ENCODE data around the gene DDX42. TPM values are rescaled to one million over a fixed set of nuclear protein-coding genes. Genes with fewer than 3 reads are reported as not detected.

Gene DDX42
- total RNA-seq, 1 donor from 2014 or later: 104 TPM

DNA sequence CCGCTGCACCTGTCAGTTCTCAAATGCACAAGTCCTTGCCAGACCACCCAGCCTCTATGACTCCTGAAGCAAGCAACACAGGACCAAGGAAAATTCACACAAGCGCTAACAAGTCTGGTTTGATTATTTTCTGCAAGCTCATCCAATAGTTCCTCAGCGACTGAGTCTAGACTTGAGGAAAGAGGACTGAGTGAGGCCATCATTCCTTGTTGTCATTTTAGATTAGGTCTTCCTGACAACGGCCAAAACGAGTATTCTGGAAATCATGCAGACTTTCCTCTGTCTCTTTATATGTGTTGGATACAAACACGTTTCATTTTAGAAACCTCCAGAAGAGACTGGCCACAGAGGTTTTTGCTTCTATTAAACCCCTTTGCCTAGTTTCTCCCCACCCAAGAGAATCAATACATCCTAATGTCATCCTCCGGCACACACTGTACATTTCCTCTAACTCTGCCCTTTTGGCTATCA lies 1.1 kb upstream of the DDX42 start:
- H3K27me3 Mint-ChIP-seq (ENCODE audit: insufficient read depth, low read depth): no peaks in the 10 kb centered on the region
- Histone ChIP-seq H3K27ac (peak overlapping the region; percentile 82), H3K4me1 (peaks cover 8% of the 10 kb centered on the region), H3F3A (ENCODE audit: low read depth) (peaks cover 23% of the 10 kb centered on the region), H2AFZ (replicated peaks) (peak overlapping the region; percentile 16), H3K79me2 (ENCODE audit: low read depth) (peaks cover 93% of the 10 kb centered on the region), H3K9me3 (ENCODE audit: low read depth) (no peaks in the 10 kb centered on the region), H3K4me3 (peak overlapping the region; percentile 73), H3K27me3 (no peaks in the 10 kb centered on the region), H3K36me3 (peaks cover 5% of the 10 kb centered on the region), H3K4me2 (peak overlapping the region; percentile 84), H3K9ac (peak overlapping the region; percentile 91), H4K20me1 (ENCODE audit: low read depth) (peaks cover 58% of the 10 kb centered on the region)
- H3K27ac Mint-ChIP-seq: peak overlapping the region; percentile 99
- DNase-seq (ENCODE audit: low spot score): peak; percentile 22
- TF ChIP-seq EZH2 (IDR thresholded peaks at IDR 0.05): no peak
- TF ChIP-seq, protein P1, sequence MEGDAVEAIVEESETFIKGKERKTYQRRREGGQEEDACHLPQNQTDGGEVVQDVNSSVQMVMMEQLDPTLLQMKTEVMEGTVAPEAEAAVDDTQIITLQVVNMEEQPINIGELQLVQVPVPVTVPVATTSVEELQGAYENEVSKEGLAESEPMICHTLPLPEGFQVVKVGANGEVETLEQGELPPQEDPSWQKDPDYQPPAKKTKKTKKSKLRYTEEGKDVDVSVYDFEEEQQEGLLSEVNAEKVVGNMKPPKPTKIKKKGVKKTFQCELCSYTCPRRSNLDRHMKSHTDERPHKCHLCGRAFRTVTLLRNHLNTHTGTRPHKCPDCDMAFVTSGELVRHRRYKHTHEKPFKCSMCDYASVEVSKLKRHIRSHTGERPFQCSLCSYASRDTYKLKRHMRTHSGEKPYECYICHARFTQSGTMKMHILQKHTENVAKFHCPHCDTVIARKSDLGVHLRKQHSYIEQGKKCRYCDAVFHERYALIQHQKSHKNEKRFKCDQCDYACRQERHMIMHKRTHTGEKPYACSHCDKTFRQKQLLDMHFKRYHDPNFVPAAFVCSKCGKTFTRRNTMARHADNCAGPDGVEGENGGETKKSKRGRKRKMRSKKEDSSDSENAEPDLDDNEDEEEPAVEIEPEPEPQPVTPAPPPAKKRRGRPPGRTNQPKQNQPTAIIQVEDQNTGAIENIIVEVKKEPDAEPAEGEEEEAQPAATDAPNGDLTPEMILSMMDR (IDR thresholded peaks at IDR 0.05): no peak
- TF ChIP-seq EZH2phosphoT487 (IDR thresholded peaks at IDR 0.05): no peak
- peaks cover 22% of the 10 kb centered on the region for H3K4me1 Mint-ChIP-seq
- H3K4me3 Mint-ChIP-seq: peak overlapping the region; percentile 99
- no peaks in the 10 kb centered on the region for H3K9me3 Mint-ChIP-seq
- peaks cover 4% of the 10 kb centered on the region for H3K36me3 Mint-ChIP-seq

DNA sequence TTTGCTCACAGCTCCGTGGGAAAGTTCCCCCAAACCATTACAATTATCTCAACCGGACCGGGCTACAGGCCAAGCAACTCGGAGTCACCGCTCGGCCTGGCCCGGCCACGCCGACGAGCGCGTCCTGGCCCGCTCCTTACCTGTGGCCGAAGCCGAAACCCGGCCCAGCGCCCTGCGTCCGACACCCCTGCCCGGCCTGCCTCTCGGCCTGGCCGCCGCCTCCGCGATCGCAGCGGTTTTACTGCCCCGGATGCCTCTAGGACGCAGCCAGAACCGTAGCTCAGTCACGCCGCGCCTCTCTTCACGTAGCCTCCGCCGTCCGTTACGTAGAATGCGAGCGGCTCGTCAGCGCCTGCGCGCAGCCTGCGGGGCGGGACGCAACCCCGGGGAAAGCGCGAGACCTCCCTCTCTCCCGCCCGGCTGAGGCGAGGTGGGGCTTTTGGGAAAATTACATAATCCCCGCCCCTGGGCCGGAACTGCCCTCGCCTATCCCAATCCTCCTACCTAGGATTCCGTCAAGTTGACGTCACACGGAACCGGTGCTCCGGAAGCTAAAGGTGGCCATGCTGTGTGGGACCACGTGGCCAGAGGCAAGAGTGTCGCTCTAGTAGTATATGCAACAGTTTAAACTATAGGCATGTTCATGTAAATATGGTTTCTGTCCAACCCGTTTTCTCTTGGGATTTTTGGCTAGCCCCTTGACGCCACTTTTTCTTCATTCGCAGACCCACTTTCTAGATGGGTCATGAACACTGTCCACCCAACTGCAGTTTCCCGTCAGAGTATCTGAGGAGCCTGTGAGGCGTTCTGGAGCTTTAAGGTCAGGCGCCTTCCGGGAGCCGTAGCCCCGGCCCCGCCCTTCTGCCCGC lies 464 bp upstream of the DDX42 start, which contains the start of gene CCDC47:
Gene CCDC47 (minus strand): TSS at position 326 of the 869 bp plus-strand sequence. CDS start 7,422 bp downstream, outside the sequence.
- peak; percentile 99 for DNase-seq (ENCODE audit: low spot score)
- H3K36me3 Mint-ChIP-seq: peaks cover 4% of the 10 kb centered on the region
- peaks cover 93% of the 10 kb centered on the region for H3K79me2 ChIP-seq (ENCODE audit: low read depth)
- peak within 1 kb of the TSS; percentile 99 for H3K27ac Mint-ChIP-seq
- peaks cover 8% of the 10 kb centered on the region for H3K4me1 ChIP-seq
- no peaks in the 10 kb centered on the region for H3K9me3 ChIP-seq (ENCODE audit: low read depth)
- peak within 1 kb of the TSS; percentile 84 for H3K4me2 ChIP-seq
- H3F3A ChIP-seq (ENCODE audit: low read depth): peaks cover 23% of the 10 kb centered on the region
- peaks cover 5% of the 10 kb centered on the region for H3K36me3 ChIP-seq
- H4K20me1 ChIP-seq (ENCODE audit: low read depth): peaks cover 58% of the 10 kb centered on the region
- H3K4me1 Mint-ChIP-seq: peaks cover 22% of the 10 kb centered on the region
- peak within 1 kb of the TSS; percentile 73 for H3K4me3 ChIP-seq
- no peaks in the 10 kb centered on the region for H3K9me3 Mint-ChIP-seq
- peak within 1 kb of the TSS; percentile 66 for H2AFZ ChIP-seq (replicated peaks)
- no peaks in the 10 kb centered on the region for H3K27me3 ChIP-seq
- peak within 1 kb of the TSS; percentile 97 for H3K9ac ChIP-seq
- H3K4me3 Mint-ChIP-seq: peak within 1 kb of the TSS; percentile 99
- no peaks in the 10 kb centered on the region for H3K27me3 Mint-ChIP-seq (ENCODE audit: insufficient read depth, low read depth)
- H3K27ac ChIP-seq: peak within 1 kb of the TSS; percentile 99
- TF ChIP-seq EZH2 (IDR thresholded peaks at IDR 0.05) (no peak), EZH2phosphoT487 (IDR thresholded peaks at IDR 0.05) (no peak)
- TF ChIP-seq, protein P1 (IDR thresholded peaks at IDR 0.05): no peak

DNA sequence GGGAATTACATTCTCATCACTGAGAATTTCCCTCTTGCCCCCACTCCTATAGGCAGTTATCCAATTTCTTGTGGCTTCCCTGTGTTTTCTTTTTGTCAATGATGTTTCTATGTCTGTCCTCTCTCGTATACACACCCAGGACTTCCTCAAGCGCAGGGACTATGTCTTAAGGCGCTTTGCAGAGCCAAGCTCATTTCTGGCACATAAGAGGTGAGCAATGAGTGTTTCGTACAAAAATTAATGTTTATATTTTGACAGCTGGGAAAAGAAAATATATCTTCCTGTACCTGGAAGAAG lies 947 bp downstream of the DDX42 start:
- no peaks in the 10 kb centered on the region for H3K27me3 ChIP-seq
- Mint-ChIP-seq H3K27ac (peak overlapping the region; percentile 81), H3K4me1 (peaks cover 22% of the 10 kb centered on the region), H3K4me3 (peak overlapping the region; percentile 99), H3K27me3 (ENCODE audit: insufficient read depth, low read depth) (no peaks in the 10 kb centered on the region), H3K9me3 (no peaks in the 10 kb centered on the region), H3K36me3 (peaks cover 8% of the 10 kb centered on the region)
- peaks cover 5% of the 10 kb centered on the region for H3K36me3 ChIP-seq
- H3K9ac ChIP-seq: peak overlapping the region; percentile 97
- H2AFZ ChIP-seq (replicated peaks): no peak overlapping the region
- TF ChIP-seq EZH2 (IDR thresholded peaks at IDR 0.05): no peak
- no peak for TF ChIP-seq EZH2phosphoT487 (IDR thresholded peaks at IDR 0.05)
- TF ChIP-seq, protein P1 (IDR thresholded peaks at IDR 0.05): no peak
- no peaks in the 10 kb centered on the region for H3K9me3 ChIP-seq (ENCODE audit: low read depth)
- DNase-seq (ENCODE audit: low spot score): peak; percentile 9
- peak overlapping the region; percentile 73 for H3K4me3 ChIP-seq
- H3F3A ChIP-seq (ENCODE audit: low read depth): peaks cover 23% of the 10 kb centered on the region
- H3K27ac ChIP-seq: peak overlapping the region; percentile 99
- peaks cover 93% of the 10 kb centered on the region for H3K79me2 ChIP-seq (ENCODE audit: low read depth)
- H3K4me2 ChIP-seq: peak overlapping the region; percentile 84
- peaks cover 8% of the 10 kb centered on the region for H3K4me1 ChIP-seq
- peaks cover 68% of the 10 kb centered on the region for H4K20me1 ChIP-seq (ENCODE audit: low read depth)
